ENCODE data around the gene QPCT.
"Not testable (repeated sequence)": the region's sequence is repeated elsewhere in the genome, so short reads cannot be mapped to it uniquely, and the experiment has no call there.

QPCT gene

GRCh38 chr2:37357530-37357929 is 13.1 kb downstream of the QPCT start:
- DNase-seq (ENCODE audit: low spot score) = no peak
- FAIRE-seq = no peak

GRCh38 chr2:37358466-37358865 is 14.0 kb downstream of the QPCT start:
- DNase-seq (ENCODE audit: low spot score) (no peak), FAIRE-seq (no peak)

GRCh38 chr2:37361216-37361815 is 16.9 kb downstream of the QPCT start:
- FAIRE-seq (no peak), DNase-seq (ENCODE audit: low spot score) (no peak)

- no peak for FAIRE-seq
- no peak for DNase-seq (ENCODE audit: low spot score)
These were observed 17.7 kb downstream of the QPCT start for GRCh38 chr2:37361994-37362698.

- no peak for DNase-seq (ENCODE audit: low spot score)
- FAIRE-seq = no peak
These were observed 19.9 kb downstream of the QPCT start for GRCh38 chr2:37364351-37364750.

- FAIRE-seq (peak; percentile 87), DNase-seq (ENCODE audit: low spot score) (peak; percentile 82)
These were observed 21.2 kb downstream of the QPCT start for GRCh38 chr2:37365669-37366068.

GRCh38 chr2:37366773-37367172 is 22.3 kb downstream of the QPCT start:
- FAIRE-seq (no peak), DNase-seq (ENCODE audit: low spot score) (no peak)

GRCh38 chr2:37367310-37367709 is 22.9 kb downstream of the QPCT start:
- no peak for DNase-seq (ENCODE audit: low spot score)
- no peak for FAIRE-seq

- DNase-seq (ENCODE audit: low spot score) = no peak
- FAIRE-seq = no peak
These were observed 23.6 kb downstream of the QPCT start for GRCh38 chr2:37367984-37368383.

GRCh38 chr2:37370666-37371065 is 26.2 kb downstream of the QPCT start:
- no peak for DNase-seq (ENCODE audit: low spot score)
- no peak for FAIRE-seq

- no peak for FAIRE-seq
- DNase-seq (ENCODE audit: low spot score) = no peak
These were observed 27.6 kb downstream of the QPCT start for GRCh38 chr2:37372000-37372399.

- no peak for FAIRE-seq
These were observed 31.4 kb downstream of the QPCT start for GRCh38 chr2:37375741-37376288.

GRCh38 chr2:37376421-37377186 is 32.2 kb downstream of the QPCT start:
- DNase-seq (ENCODE audit: low spot score) = no peak
- no peak for FAIRE-seq

More at GRCh38 chr2:37375741-37376288, 31.4 kb downstream of the QPCT start:
- DNase-seq (ENCODE audit: low spot score) = no peak

- FAIRE-seq = peak; percentile 66
These were observed 32.7 kb downstream of the QPCT start for GRCh38 chr2:37377187-37377532.

GRCh38 chr2:37378411-37378810 is 34.0 kb downstream of the QPCT start:
- DNase-seq (ENCODE audit: low spot score) (peak; percentile 79), FAIRE-seq (peak; percentile 85)

More at GRCh38 chr2:37377187-37377532, 32.7 kb downstream of the QPCT start:
- peak; percentile 45 for DNase-seq (ENCODE audit: low spot score)

GRCh38 chr2:37379881-37380296 is 35.5 kb downstream of the QPCT start:
- FAIRE-seq (peak; percentile 86), DNase-seq (ENCODE audit: low spot score) (peak; percentile 68)

GRCh38 chr2:37380787-37381186 is 36.4 kb downstream of the QPCT start:
- DNase-seq (ENCODE audit: low spot score); FAIRE-seq: not testable (repeated sequence)

- not testable (repeated sequence) for DNase-seq (ENCODE audit: low spot score); FAIRE-seq
These were observed 39.8 kb downstream of the QPCT start for GRCh38 chr2:37384261-37384660.

- FAIRE-seq = no peak
- DNase-seq (ENCODE audit: low spot score) = no peak
These were observed 42.9 kb downstream of the QPCT start for GRCh38 chr2:37387148-37387835.

- FAIRE-seq (no peak), DNase-seq (ENCODE audit: low spot score) (no peak)
These were observed 43.6 kb downstream of the QPCT start for GRCh38 chr2:37388074-37388473.

GRCh38 chr2:37389395-37389794 is 45.0 kb downstream of the QPCT start:
- DNase-seq (ENCODE audit: low spot score) (no peak), FAIRE-seq (no peak)
